HG02884 (cell line): Measurements from ENCODE around the gene BTNL2.
"Not testable (repeated sequence)": the region's sequence is repeated elsewhere in the genome, so short reads cannot be mapped to it uniquely, and the experiment has no call there.

ENCODE experiments used
- ATAC-seq: cut with Tn5 transposase; IDR thresholded peaks from one replicate; pipeline ENCODE4 v1.9.1; 2021; ENCODE audit warnings: mild to moderate bottlenecking, moderate library complexity; ENCODE audit not compliant: unreplicated experiment

BTNL2 gene

GRCh38 chr6:32371229-32371628 lies 35.8 kb downstream of the BTNL2 start:
- ATAC-seq, result no peak

- ATAC-seq, result no peak
Observed at GRCh38 chr6:32370505-32370904, 36.5 kb downstream of the BTNL2 start.

DNA sequence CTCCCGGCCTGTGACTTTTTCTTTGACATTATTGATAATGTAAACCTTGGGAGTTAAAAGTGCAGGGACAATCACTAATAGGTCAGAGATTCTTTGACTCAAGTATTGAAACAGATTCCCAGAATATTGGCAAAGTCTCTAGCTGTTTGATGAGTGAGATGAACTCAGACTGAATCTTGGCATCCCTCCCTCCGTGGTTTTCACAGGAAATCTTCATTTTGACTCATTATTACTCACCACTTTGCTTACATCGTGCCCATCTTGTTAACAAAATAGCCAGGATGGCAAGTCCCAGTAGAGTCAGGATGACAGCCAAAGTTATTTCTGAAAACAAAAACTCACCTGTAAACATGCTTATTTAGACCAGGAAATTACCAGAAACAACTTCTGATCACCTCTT lies 37.3 kb downstream of the BTNL2 start:
- ATAC-seq, result no peak

- no peak for ATAC-seq
Observed at GRCh38 chr6:32367644-32368043, 39.3 kb downstream of the BTNL2 start.

- not testable (repeated sequence) for ATAC-seq
Observed at GRCh38 chr6:32359225-32359624, 47.8 kb downstream of the BTNL2 start.

DNA sequence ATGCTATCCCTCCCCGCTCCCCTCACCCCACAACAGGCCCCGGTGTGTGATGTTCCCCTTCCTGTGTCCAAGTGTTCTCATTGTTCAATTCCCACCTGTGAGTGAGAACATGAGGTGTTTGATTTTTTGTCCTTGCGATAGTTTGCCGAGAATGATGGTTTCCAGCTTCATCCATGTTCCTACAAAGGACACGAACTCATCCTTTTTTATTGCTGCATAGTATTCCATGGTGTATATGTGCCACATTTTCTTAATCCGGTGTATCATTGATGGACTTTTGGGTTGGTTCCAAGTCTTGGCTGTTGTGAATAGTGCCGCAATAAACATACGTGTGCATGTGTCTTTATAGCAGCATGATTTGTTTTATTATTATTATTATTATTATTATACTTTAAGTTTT lies 48.4 kb downstream of the BTNL2 start:
- not testable (repeated sequence) for ATAC-seq

- ATAC-seq, result no peak
Observed at GRCh38 chr6:32355018-32355417, 52.0 kb downstream of the BTNL2 start.

- no peak for ATAC-seq
Observed at GRCh38 chr6:32353348-32353747, 53.6 kb downstream of the BTNL2 start.
